ENCODE data around the gene FGD3.

Gene FGD3

GRCh38 chr9:92948632-92949031, 1.3 kb downstream of the FGD3 start:
- TF ChIP-seq EZH2phosphoT487 (IDR thresholded peaks at IDR 0.05; ENCODE audit: low read length) = no peak
- TF ChIP-seq CTCF (IDR thresholded peaks at IDR 0.05; ENCODE audit: low read length) = no peak
- no peak for TF ChIP-seq EZH2 (optimal IDR thresholded peaks at IDR 0.05; ENCODE audit: low read depth, low read length)
- H3K9me3 ChIP-seq (replicated peaks; ENCODE audit: insufficient read depth, low read length) = no peaks in the 10 kb centered on the region
- no peak overlapping the region for H2AFZ ChIP-seq (ENCODE audit: low read length)
- H3K79me2 ChIP-seq (ENCODE audit: low read length) = no peaks in the 10 kb centered on the region
- no peak overlapping the region for H3K9ac ChIP-seq (ENCODE audit: low read length)
- H3F3A ChIP-seq (ENCODE audit: insufficient read depth, low read length) = no peaks in the 10 kb centered on the region
- DNase-seq = no peak
- no peak overlapping the region for H3K4me3 ChIP-seq (ENCODE audit: low read length)
- H4K20me1 ChIP-seq (ENCODE audit: insufficient read depth, low read length) = no peaks in the 10 kb centered on the region
- H3K36me3 ChIP-seq (replicated peaks; ENCODE audit: insufficient read depth, low read length) = no peaks in the 10 kb centered on the region
- H3K9me2 ChIP-seq (replicated peaks; ENCODE audit: insufficient read depth, low read length) = no peaks in the 10 kb centered on the region
- peaks cover 3% of the 10 kb centered on the region; the same call in 1 of the 2 replicates for H3K4me1 ChIP-seq (ENCODE audit: low read length)
- H3K27ac ChIP-seq (ENCODE audit: low read length) = no peak overlapping the region
- no peaks in the 10 kb centered on the region for H3K27me3 ChIP-seq (replicated peaks; ENCODE audit: insufficient read depth, low read length)
- no peak overlapping the region for H3K4me2 ChIP-seq (ENCODE audit: low read depth, low read length)

GRCh38 chr9:92949266-92949982, 2.1 kb downstream of the FGD3 start:
- Histone ChIP-seq H3K9me2 (replicated peaks; ENCODE audit: insufficient read depth, low read length) (no peaks in the 10 kb centered on the region), H3K27me3 (replicated peaks; ENCODE audit: insufficient read depth, low read length) (no peaks in the 10 kb centered on the region), H3K9me3 (replicated peaks; ENCODE audit: insufficient read depth, low read length) (no peaks in the 10 kb centered on the region), H4K20me1 (ENCODE audit: insufficient read depth, low read length) (no peaks in the 10 kb centered on the region), H3K27ac (ENCODE audit: low read length) (no peak overlapping the region), H3F3A (ENCODE audit: insufficient read depth, low read length) (no peaks in the 10 kb centered on the region), H2AFZ (ENCODE audit: low read length) (no peak overlapping the region), H3K4me1 (ENCODE audit: low read length) (peaks cover 11% of the 10 kb centered on the region), H3K9ac (ENCODE audit: low read length) (no peak overlapping the region), H3K79me2 (ENCODE audit: low read length) (no peaks in the 10 kb centered on the region), H3K4me2 (ENCODE audit: low read depth, low read length) (no peak overlapping the region), H3K36me3 (replicated peaks; ENCODE audit: insufficient read depth, low read length) (no peaks in the 10 kb centered on the region), H3K4me3 (ENCODE audit: low read length) (no peak overlapping the region)
- TF ChIP-seq EZH2phosphoT487 (IDR thresholded peaks at IDR 0.05; ENCODE audit: low read length) = no peak
- TF ChIP-seq CTCF (IDR thresholded peaks at IDR 0.05; ENCODE audit: low read length) = no peak
- TF ChIP-seq EZH2 (optimal IDR thresholded peaks at IDR 0.05; ENCODE audit: low read depth, low read length) = no peak
- no peak for DNase-seq

- Histone ChIP-seq H3K4me1 (ENCODE audit: low read length) (peaks cover 17% of the 10 kb centered on the region), H3F3A (ENCODE audit: insufficient read depth, low read length) (0 out of 2 replicates have a peak, but pooled peaks cover 1% of the 10 kb centered on the region), H3K4me2 (ENCODE audit: low read depth, low read length) (no peak overlapping the region), H4K20me1 (ENCODE audit: insufficient read depth, low read length) (no peaks in the 10 kb centered on the region), H2AFZ (ENCODE audit: low read length) (no peak overlapping the region), H3K27me3 (replicated peaks; ENCODE audit: insufficient read depth, low read length) (no peaks in the 10 kb centered on the region), H3K79me2 (ENCODE audit: low read length) (no peaks in the 10 kb centered on the region), H3K4me3 (ENCODE audit: low read length) (no peak overlapping the region), H3K9me3 (replicated peaks; ENCODE audit: insufficient read depth, low read length) (no peaks in the 10 kb centered on the region), H3K9ac (ENCODE audit: low read length) (no peak overlapping the region), H3K9me2 (replicated peaks; ENCODE audit: insufficient read depth, low read length) (no peaks in the 10 kb centered on the region), H3K27ac (ENCODE audit: low read length) (no peak overlapping the region), H3K36me3 (replicated peaks; ENCODE audit: insufficient read depth, low read length) (no peaks in the 10 kb centered on the region)
- TF ChIP-seq EZH2 (optimal IDR thresholded peaks at IDR 0.05; ENCODE audit: low read depth, low read length) = no peak
- TF ChIP-seq CTCF (IDR thresholded peaks at IDR 0.05; ENCODE audit: low read length) = no peak
- TF ChIP-seq EZH2phosphoT487 (IDR thresholded peaks at IDR 0.05; ENCODE audit: low read length) = no peak
- no peak for DNase-seq
Measured at GRCh38 chr9:92950359-92950955, 3.1 kb downstream of the FGD3 start.
